Right ventricle myocardium superior (tissue), 1 donor: ENCODE data around the gene SLC13A1. TPM values are rescaled to one million over a fixed set of nuclear protein-coding genes. Genes with fewer than 3 reads are reported as not detected.

ENCODE experiments used
- ATAC-seq: fragments of 200-7000 bp; cut with Tn5 transposase; one replicate; pipeline ENCODE4 v1.9.1; 2020; ENCODE audit warnings: mild to moderate bottlenecking; ENCODE audit not compliant: poor library complexity
- DNase-seq: peaks from one replicate; pipeline ENCODE4 v3.0.0-alpha.2; 2020
- intact Hi-C: fragments of 100-400 bp; cut with DNase I; formaldehyde crosslinking; loops from one replicate; pipeline ENCODE4 v1.11.2; 2022
- total RNA-seq: library from RNA; stranded (reverse); fragmentation: NEBNext Ultra II Directional; extraction: Animal tissue kit (Norgen Biotek cat#: 25700); gene quantifications from one replicate; pipeline ENCODE4 v1.2.1, GENCODE V29; 2021
- donor health status: DM: no; HTN: yes; CAD: no; lungs with severe emphysema.

The SLC13A1 gene
- total RNA-seq, 1 donor from 2014 or later: not detected

GRCh38 chr7:123075838-123076467 lies 123.8 kb downstream of the SLC13A1 start:
- intact Hi-C loops: no loop called here
- ATAC-seq: no peak
- no peak for DNase-seq

GRCh38 chr7:123070702-123071286 lies 129.0 kb downstream of the SLC13A1 start:
- no peak for ATAC-seq
- intact Hi-C loops: no loop called here
- DNase-seq: no peak

- ATAC-seq (no peak), DNase-seq (no peak)
- intact Hi-C loops: no loop called here
Measured at GRCh38 chr7:123067814-123068213, 132.0 kb downstream of the SLC13A1 start.

Other genes with a start within 250 kb of the SLC13A1 start
- not detected for gene TAS2R16, start 204.3 kb downstream of the SLC13A1 start, total RNA-seq